ENCODE data around the gene MAGEB4.

DNA sequence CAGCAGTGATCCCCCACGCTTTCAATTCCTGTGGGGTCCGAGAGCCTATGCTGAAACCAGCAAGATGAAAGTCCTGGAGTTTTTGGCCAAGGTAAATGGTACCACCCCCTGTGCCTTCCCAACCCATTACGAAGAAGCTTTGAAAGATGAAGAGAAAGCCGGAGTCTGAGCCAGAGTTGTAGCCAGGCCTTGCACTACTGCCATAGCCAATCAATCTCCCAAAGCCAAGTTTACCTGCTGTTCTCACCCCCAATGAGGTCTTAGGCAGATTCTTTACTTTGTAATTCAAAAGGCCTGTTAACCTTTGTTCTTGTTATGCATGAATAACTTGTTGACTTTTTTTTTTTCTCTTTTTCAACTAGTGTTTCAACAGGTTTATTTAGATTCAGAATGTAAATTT, 22.4 kb upstream of the MAGEB4 start:
- TF ChIP-seq, protein P1, sequence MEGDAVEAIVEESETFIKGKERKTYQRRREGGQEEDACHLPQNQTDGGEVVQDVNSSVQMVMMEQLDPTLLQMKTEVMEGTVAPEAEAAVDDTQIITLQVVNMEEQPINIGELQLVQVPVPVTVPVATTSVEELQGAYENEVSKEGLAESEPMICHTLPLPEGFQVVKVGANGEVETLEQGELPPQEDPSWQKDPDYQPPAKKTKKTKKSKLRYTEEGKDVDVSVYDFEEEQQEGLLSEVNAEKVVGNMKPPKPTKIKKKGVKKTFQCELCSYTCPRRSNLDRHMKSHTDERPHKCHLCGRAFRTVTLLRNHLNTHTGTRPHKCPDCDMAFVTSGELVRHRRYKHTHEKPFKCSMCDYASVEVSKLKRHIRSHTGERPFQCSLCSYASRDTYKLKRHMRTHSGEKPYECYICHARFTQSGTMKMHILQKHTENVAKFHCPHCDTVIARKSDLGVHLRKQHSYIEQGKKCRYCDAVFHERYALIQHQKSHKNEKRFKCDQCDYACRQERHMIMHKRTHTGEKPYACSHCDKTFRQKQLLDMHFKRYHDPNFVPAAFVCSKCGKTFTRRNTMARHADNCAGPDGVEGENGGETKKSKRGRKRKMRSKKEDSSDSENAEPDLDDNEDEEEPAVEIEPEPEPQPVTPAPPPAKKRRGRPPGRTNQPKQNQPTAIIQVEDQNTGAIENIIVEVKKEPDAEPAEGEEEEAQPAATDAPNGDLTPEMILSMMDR (conservative IDR thresholded peaks at IDR 0.05) = no peak
- no peak for TF ChIP-seq ZFX (IDR thresholded peaks at IDR 0.05)
